Panc1 (cell line): ENCODE results near the gene B4GAT1.

Experiments
- POLR2AphosphoS5 ChIP-seq: IDR thresholded peaks from 2 replicates; pipeline ENCODE4 v1.6.1; 2012; ENCODE audit warnings: mild to moderate bottlenecking, low read depth, low read length, moderate library complexity
- SIN3A ChIP-seq: IDR thresholded peaks from 2 replicates; pipeline ENCODE4 v1.6.1; 2012; ENCODE audit warnings: low read depth, mild to moderate bottlenecking, low read length, moderate library complexity, borderline replicate concordance; ENCODE audit not compliant: insufficient read depth
- TF ChIP-seq, protein P1 (sequence below): fragments of 450-650 bp; IDR thresholded peaks from 2 replicates; pipeline ENCODE4 v1.5.1; 2017; ENCODE audit warnings: mild to moderate bottlenecking
- TF ChIP-seq, protein P2 (sequence below), 2 experiments: IDR thresholded peaks; 2 replicates each; pipeline ENCODE4 v1.6.1; 2011 to 2012; ENCODE audit warnings: low read depth in 2 of 2, control low read depth in 1 of 2, low read length in 1 of 2, mild to moderate bottlenecking in 1 of 2, moderate library complexity in 1 of 2; ENCODE audit not compliant: insufficient read depth in 1 of 2

GRCh38 chr11:66341502-66342126 is 5.8 kb downstream of the B4GAT1 start:
- TF ChIP-seq, protein P1, sequence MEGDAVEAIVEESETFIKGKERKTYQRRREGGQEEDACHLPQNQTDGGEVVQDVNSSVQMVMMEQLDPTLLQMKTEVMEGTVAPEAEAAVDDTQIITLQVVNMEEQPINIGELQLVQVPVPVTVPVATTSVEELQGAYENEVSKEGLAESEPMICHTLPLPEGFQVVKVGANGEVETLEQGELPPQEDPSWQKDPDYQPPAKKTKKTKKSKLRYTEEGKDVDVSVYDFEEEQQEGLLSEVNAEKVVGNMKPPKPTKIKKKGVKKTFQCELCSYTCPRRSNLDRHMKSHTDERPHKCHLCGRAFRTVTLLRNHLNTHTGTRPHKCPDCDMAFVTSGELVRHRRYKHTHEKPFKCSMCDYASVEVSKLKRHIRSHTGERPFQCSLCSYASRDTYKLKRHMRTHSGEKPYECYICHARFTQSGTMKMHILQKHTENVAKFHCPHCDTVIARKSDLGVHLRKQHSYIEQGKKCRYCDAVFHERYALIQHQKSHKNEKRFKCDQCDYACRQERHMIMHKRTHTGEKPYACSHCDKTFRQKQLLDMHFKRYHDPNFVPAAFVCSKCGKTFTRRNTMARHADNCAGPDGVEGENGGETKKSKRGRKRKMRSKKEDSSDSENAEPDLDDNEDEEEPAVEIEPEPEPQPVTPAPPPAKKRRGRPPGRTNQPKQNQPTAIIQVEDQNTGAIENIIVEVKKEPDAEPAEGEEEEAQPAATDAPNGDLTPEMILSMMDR = no peak
- TF ChIP-seq POLR2AphosphoS5 (no peak), SIN3A (no peak)
- TF ChIP-seq, protein P2, sequence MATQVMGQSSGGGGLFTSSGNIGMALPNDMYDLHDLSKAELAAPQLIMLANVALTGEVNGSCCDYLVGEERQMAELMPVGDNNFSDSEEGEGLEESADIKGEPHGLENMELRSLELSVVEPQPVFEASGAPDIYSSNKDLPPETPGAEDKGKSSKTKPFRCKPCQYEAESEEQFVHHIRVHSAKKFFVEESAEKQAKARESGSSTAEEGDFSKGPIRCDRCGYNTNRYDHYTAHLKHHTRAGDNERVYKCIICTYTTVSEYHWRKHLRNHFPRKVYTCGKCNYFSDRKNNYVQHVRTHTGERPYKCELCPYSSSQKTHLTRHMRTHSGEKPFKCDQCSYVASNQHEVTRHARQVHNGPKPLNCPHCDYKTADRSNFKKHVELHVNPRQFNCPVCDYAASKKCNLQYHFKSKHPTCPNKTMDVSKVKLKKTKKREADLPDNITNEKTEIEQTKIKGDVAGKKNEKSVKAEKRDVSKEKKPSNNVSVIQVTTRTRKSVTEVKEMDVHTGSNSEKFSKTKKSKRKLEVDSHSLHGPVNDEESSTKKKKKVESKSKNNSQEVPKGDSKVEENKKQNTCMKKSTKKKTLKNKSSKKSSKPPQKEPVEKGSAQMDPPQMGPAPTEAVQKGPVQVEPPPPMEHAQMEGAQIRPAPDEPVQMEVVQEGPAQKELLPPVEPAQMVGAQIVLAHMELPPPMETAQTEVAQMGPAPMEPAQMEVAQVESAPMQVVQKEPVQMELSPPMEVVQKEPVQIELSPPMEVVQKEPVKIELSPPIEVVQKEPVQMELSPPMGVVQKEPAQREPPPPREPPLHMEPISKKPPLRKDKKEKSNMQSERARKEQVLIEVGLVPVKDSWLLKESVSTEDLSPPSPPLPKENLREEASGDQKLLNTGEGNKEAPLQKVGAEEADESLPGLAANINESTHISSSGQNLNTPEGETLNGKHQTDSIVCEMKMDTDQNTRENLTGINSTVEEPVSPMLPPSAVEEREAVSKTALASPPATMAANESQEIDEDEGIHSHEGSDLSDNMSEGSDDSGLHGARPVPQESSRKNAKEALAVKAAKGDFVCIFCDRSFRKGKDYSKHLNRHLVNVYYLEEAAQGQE (IDR thresholded peaks at IDR 0.05; ENCODE audit: insufficient read depth in 1 of 2, low read depth in 2 of 2, low read length in 1 of 2) = no peak
